ENCODE data around the gene WDR37. TPM values are rescaled to one million over a fixed set of nuclear protein-coding genes. Genes with fewer than 3 reads are reported as not detected.
A peak's percentile ranks its signal among the peaks of the same experiment; 100 is the strongest.
"Not testable (repeated sequence)": the region's sequence is repeated elsewhere in the genome, so short reads cannot be mapped to it uniquely, and the experiment has no call there.

Gene WDR37
- total RNA-seq, 1 experiment from 2014 or later = 17.5 TPM

- DNase-seq (ENCODE audit: low read depth) = no peak
These were observed 47.4 kb downstream of the WDR37 start for GRCh38 chr10:1103551-1103950.

DNA sequence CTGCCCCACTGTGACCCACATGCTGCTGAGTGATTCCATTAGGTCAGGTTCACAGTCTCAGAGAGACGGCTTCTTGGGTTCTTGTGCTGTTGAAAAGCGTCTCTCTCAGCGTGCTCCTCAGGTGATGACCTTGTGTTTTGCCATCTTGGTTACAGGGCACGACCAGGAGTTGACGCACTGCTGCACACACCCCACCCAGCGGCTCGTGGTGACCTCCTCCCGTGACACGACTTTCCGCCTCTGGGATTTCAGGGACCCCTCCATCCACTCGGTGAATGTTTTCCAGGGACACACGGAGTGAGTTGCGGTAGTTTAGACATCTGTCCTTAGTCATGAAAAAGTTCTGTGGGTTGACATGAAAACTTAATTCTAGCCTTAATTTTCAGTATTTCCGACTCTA is 48.8 kb downstream of the WDR37 start:
- no peak for DNase-seq (ENCODE audit: low read depth)

- no peak for DNase-seq (ENCODE audit: low read depth)
These were observed 50.8 kb downstream of the WDR37 start for GRCh38 chr10:1107004-1107403.

- DNase-seq (ENCODE audit: low read depth) = no peak
These were observed 51.5 kb downstream of the WDR37 start for GRCh38 chr10:1107679-1108078.

DNA sequence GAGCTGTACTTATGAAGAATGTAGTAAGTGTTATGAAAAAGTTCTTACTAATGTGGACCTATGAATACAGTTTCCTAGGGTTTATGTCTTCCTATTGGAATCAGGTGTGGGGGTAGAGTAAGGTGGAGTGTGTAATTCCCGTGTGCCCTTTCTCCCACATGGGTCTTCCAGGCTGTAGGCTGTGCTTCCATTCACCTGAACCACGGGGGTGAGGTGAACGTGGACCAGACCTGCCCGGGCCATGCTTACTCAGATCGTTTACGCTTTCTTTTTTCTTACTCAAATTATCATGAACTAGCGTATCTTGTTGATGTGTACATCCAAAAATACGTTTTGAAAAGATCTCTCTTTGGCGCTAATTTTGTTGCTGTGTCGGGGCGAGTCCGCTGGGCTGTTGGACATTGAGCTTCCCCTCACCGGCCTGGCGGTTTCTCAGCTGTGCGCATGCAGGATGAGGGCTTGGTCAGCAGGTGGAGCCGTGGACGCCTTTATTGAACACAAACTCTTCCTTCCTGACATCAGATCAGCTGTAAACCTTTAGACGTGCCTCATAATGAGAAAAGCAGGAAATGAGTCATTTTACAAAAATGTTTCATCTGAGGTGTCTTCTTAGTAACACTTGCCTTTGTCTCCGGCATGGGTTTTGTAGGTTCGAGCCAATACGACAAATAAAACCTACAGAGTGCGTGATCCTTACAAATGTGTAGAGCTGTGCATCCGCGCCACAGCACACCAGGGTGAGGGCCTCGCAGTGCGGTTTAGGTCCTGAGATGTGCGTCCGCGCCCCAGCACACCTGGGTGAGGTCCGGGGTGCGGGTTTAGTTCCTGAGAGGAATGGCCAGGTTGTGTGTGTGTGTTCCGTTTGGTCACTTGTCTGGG is 53.8 kb downstream of the WDR37 start:
- peak; percentile 85 for DNase-seq (ENCODE audit: low read depth)

DNA sequence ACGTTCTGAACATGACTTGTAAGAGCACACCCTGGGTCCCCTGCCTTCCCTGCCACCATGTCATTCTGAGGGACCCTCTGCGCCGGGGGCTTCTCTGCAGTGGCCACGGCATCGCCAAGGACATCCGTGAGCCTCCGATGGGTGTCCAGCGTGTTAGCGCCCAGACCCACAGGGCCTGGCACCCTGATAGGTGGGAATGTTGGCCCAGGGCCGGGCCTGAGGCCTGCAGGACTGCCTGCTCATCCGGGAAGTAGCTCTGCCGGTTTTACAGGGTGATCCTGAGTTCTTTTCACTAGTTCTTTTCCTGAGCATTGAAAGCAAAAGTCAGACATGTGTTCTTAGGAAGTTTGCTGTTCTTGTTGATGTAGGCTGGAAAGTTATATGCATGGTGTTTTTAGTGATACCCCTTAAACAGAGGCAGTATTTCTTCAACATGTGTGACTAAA is 54.5 kb downstream of the WDR37 start:
- DNase-seq (ENCODE audit: low read depth) = no peak

GRCh38 chr10:1114315-1114714 is 58.1 kb downstream of the WDR37 start:
- DNase-seq (ENCODE audit: low read depth) = no peak

DNA sequence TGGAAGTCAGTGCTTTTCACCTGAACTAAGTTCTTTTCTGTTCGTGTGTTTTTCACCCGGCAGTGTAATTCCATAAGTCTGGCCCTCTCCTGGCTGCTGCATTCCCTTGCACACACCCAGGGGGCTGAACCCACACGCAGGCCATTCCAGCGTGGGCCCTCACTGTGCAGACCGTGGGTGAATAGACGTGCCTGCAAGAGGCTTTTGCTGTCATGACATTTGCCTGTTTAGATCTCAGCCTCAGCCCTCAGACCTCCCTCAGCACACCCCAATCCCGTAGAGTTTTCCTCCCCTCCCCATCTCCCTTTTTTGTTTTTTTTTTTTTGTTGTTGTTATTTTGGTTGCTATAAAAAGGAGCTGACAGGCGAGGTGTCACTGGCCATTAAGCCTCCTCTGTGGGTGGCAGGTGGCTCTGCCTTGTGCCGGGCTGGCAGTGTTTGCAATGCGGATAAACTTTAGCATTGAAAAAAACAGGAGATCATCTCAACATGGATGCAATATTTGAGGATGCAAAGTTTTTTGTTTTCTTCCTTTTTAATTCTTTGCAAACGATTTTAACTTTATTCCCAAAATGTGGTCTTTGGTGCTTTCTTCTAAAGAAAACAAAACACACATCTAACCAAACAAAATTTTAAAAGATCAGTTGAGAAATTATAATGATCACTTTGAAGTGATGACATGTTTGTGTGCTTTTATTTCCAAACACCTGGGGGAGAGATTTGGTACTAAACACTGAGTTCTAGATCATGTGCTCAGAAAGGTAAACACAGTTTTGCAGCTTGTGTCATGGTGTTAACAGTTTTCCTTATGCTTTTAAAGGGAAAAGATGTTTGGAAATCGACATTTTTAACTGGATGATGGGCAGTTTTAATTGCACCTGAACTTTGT is 58.8 kb downstream of the WDR37 start:
- DNase-seq (ENCODE audit: low read depth) = no peak

DNA sequence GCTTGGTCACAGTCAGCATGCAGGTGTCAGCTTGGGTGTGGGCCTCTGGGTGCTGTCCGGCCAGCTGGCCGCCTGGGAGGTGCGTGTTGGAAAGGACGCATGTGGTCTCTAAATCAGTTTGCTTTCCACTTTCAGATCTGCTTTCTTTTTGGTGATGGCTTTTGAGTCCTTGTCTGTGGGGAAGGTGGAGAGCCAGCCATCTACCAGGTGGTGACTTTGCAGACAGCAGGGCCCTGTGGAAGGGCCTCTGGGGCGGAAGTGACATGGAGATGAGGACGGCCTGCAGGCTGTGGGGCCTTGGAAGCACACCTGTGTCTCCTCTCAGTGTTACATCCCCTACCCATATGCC is 59.4 kb downstream of the WDR37 start:
- no peak for DNase-seq (ENCODE audit: low read depth)

DNA sequence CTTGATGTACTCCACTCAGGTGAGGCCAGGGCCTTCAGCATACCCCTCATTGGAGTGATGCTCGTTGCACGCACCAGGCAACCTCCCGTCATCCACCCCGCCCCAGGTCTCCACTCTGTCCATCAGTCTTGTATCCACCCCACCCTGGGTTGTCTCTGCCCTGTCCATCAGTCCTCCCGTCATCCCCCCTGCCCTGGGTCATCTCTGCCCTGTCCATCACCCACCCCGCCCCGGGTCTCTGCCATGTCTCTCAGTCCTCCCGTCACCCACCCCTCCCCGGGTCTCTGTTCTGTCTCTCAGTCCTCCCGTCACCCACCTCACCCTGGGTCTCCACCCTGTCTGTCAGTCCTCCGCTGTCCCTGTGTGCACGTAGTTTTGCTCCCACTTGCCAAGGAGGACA is 59.9 kb downstream of the WDR37 start:
- DNase-seq (ENCODE audit: low read depth) = no peak

GRCh38 chr10:1116696-1117280 is 60.6 kb downstream of the WDR37 start:
- DNase-seq (ENCODE audit: low read depth) = no peak

GRCh38 chr10:1117651-1118050 is 61.5 kb downstream of the WDR37 start:
- DNase-seq (ENCODE audit: low read depth) = no peak

GRCh38 chr10:1118318-1118717 is 62.1 kb downstream of the WDR37 start:
- DNase-seq (ENCODE audit: low read depth) = not testable (repeated sequence)

DNA sequence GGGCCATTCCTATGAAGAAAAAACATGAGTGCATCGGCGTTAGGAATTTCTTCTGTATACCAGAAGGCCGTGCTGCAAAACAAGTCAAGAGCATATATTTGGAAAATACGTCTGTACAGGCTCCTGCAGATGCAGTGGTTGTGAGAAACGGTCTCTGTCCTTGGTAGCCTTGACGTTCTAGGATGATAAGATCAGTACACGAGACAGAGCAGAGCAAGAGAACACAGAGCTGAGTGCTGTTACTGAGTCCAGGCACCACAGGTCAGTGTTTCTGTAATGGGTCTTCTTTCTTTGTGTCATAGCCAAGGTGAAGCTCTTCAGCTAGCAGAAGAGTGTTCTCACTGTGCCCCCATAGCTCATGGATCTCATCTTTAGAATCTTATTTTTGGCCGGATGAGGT is 62.8 kb downstream of the WDR37 start:
- no peak for DNase-seq (ENCODE audit: low read depth)

- no peak for DNase-seq (ENCODE audit: low read depth)
These were observed 63.3 kb downstream of the WDR37 start for GRCh38 chr10:1119501-1119900.

DNA sequence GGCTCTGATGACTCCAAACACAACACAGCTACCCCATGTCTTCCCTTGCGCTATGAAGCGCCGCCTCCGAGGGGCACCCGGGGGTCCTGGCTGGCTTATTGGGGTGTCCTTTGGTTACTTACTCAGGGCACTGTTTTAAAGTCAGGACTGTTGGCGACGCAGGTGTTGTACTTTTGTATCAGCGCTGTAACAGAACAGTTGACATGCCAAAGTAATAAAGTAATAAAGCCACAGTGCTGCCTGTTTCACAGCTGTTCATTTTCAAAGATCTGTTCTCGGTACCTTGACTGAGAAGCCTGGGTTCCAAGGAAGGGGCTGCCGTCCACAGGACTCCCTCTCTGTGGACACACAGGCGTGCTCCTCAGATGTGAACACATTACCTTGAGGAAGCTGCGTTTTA is 64.1 kb downstream of the WDR37 start:
- peak; percentile 28 for DNase-seq (ENCODE audit: low read depth)

DNA sequence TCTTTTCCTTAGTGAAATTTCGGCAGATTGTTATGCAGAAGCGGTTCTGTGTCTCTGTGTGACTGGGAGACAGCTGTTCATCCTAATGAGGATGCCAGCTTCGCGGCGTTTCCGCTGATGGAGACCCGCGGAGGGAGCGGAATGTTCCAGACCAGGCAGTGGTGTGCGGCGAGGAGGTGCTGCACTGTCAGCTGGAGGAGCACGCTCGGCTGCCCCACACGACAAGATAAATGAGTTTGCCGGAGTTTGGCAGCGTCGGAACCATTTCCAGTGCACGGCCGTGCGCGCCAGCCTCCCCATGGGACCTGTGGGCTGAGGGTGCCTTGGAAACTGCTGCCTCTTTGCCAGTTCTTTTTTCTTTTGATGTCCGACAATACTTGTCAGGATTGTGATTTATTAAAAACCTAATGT is 64.6 kb downstream of the WDR37 start:
- DNase-seq (ENCODE audit: low read depth) = peak; percentile 73

DNA sequence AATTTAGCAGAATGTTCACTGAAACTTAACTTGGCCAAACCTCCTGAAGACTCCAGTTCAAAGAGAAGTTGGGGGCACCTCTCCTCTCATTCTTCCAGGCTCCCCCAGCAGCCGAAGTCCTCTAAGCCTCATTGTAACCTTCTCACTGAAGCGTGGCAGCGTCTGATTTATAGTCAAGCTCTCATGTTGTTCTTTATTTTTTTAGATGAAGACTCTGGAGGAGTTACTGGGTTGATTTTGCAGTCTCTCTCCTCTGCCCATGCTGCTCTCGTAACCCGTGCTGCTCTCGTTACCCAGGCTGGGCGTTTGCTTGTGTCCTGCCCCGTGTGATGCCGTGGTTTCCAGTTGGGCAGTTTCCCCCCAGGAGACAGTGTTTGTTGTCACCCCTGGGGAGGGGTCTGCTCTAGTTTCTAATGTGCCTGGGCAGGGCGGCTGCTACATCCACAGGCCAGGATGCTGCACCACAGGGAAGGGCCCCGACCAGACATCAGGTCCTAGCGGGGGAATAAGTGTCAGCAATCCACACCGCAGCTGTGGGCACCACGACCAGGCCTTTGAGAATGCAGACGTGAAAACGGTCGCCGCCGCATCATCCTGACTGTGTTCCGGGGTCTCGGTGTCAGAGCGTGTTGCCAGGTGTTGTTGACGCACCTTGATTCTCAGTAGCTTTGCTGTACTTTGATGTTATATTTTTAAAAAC is 65.2 kb downstream of the WDR37 start:
- no peak for DNase-seq (ENCODE audit: low read depth)

DNA sequence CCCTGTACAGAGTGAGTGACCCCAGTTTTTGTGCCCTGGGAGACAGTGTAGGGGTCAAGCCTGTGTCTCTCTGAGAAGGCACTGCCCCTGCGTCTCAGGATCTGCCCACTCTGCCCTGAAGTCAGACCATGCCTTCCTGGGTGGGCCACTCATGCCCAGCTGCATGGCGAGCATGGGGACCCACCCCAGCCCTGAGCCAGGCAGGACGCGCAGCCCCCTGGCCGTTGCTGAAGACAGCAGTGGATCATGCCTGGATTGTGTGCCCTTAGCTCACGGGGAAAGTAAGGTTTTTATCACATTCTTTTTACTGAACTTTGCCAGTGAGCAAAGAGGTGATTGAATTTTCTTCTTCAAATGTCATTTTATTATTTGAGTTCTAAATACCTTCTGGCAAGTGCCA is 66.2 kb downstream of the WDR37 start:
- DNase-seq (ENCODE audit: low read depth) = no peak

- DNase-seq (ENCODE audit: low read depth) = no peak
These were observed 67.0 kb downstream of the WDR37 start for GRCh38 chr10:1123198-1123597.

- no peak for DNase-seq (ENCODE audit: low read depth)
These were observed 67.8 kb downstream of the WDR37 start for GRCh38 chr10:1123972-1124371.

DNA sequence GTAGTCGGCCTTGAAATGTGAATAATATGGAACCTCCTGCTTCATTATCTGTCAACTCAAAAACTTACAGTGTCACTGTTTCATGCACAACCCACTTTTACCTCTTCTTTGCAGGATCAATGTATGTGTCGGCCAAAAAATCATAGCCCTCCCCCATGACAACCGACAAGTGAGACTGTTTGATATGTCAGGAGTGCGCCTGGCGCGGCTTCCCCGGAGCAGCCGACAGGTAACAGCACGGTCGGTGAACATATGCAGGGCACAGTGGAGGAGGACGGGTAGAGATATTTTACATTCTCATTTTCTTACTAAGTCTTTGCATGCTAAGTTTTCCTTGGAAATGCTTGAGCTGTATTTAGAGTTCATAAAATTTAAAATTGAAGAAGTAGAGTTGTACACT is 68.6 kb downstream of the WDR37 start:
- DNase-seq (ENCODE audit: low read depth) = no peak

Measured in LHCN-M2 (cell line).